ENCODE measurements around the gene C4orf17. TPM values are rescaled to one million over a fixed set of nuclear protein-coding genes. Genes with fewer than 3 reads are reported as not detected.

C4orf17 gene
- not detected in 2 replicates for total RNA-seq (ENCODE audit: low replicate concordance)

DNA sequence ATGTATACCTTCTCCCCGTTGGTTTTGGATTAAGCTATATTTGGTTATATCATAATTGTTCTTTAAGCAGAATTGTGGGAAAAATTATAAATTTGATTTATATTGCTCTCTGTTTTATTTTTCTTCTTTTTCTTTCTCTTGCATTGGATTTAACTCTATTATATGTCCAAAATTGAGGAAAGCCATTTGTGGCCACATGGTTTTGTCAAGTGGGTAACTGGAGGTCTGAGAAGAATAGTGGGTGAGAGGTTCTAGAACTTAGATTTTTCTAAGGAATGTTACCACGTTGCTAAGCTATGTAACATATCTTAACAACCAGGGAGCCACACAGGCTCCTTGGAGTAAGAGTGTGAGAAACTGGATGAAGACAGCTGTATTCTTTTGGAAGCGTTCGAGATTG is at the start of gene C4orf17:
TSS of gene C4orf17 (plus strand) at position 301 of the 400 bp plus-strand sequence. CDS start 2,061 bp downstream, outside the sequence.
- no peak within 1 kb of the TSS for H3K4me3 ChIP-seq (ENCODE audit: low read depth, low read length)
- no peak for TF ChIP-seq CTCF (IDR thresholded peaks at IDR 0.05; ENCODE audit: insufficient read depth, low read length)
- DNase-seq (ENCODE audit: low read depth) = no peak

GRCh38 chr4:99461623-99462401 is 49.0 kb upstream of the C4orf17 start:
- no peak for TF ChIP-seq CTCF (IDR thresholded peaks at IDR 0.05; ENCODE audit: insufficient read depth, low read length)
- H3K4me3 ChIP-seq (ENCODE audit: low read depth, low read length) = no peak overlapping the region
- no peak for DNase-seq (ENCODE audit: low read depth)

- TF ChIP-seq CTCF (IDR thresholded peaks at IDR 0.05; ENCODE audit: insufficient read depth, low read length) = peak; percentile 82
- peak; percentile 89 for DNase-seq (ENCODE audit: low read depth)
- H3K4me3 ChIP-seq (ENCODE audit: low read depth, low read length) = no peak overlapping the region
Observed at GRCh38 chr4:99462875-99463464, 47.9 kb upstream of the C4orf17 start.

DNA sequence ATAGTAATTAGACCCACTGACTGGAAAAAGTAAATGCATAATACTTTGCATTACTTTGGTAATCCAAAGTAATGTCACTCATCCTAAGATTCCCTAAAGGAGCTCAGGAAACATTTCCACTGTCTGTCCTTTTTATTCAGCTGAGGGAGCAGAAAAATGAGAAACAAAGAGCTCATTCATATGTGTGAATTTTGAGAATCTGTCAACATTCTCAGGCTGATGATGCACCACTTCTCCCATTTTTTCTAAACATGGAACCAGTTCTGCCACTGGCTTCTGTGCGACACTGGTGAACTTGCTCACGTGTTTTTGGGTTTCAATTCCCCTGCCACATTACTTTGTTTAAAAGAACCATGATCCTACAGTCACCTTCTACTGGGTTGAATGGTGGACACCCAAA is 47.3 kb upstream of the C4orf17 start:
- TF ChIP-seq CTCF (IDR thresholded peaks at IDR 0.05; ENCODE audit: insufficient read depth, low read length) = no peak
- H3K4me3 ChIP-seq (ENCODE audit: low read depth, low read length) = no peak overlapping the region
- DNase-seq (ENCODE audit: low read depth) = no peak

GRCh38 chr4:99467887-99468286 is 42.9 kb upstream of the C4orf17 start:
- TF ChIP-seq CTCF (IDR thresholded peaks at IDR 0.05; ENCODE audit: insufficient read depth, low read length) = no peak

GRCh38 chr4:99468889-99469288 is 41.9 kb upstream of the C4orf17 start:
- DNase-seq (ENCODE audit: low read depth) = peak; percentile 31
- TF ChIP-seq CTCF (IDR thresholded peaks at IDR 0.05; ENCODE audit: insufficient read depth, low read length) = no peak
- no peak overlapping the region for H3K4me3 ChIP-seq (ENCODE audit: low read depth, low read length)

More at GRCh38 chr4:99467887-99468286, 42.9 kb upstream of the C4orf17 start:
- DNase-seq (ENCODE audit: low read depth) = no peak
- H3K4me3 ChIP-seq (ENCODE audit: low read depth, low read length) = no peak overlapping the region

Data from fibroblast of the aortic adventitia (primary cell).